ENCODE data around the gene SDR39U1. TPM values are rescaled to one million over a fixed set of nuclear protein-coding genes. Genes with fewer than 3 reads are reported as not detected.
A peak's percentile ranks its signal among the peaks of the same experiment; 100 is the strongest.

Gene SDR39U1
- total and polyA plus RNA-seq, 2 donors from 2014 or later: 62.3 to 97.8 TPM

GRCh38 chr14:24429395-24430142 is 13.0 kb downstream of the SDR39U1 start, which contains the start of the genes CBLN3 and KHNYN:
CBLN3 (minus strand) TSS chr14:24429668; CDS start chr14:24429054, 614 bp downstream.
KHNYN (plus strand) TSS chr14:24429954; CDS start chr14:24430731, 777 bp downstream.
- Histone ChIP-seq H3K4me3 (ENCODE audit: low read length in 3 of 3) (peak within 1 kb of the TSS; percentile 81 to 98 (median 96)), H3K9me3 (ENCODE audit: control insufficient read depth in 2 of 3, insufficient read depth in 1 of 3, low read length in 3 of 3) (no peaks in the 10 kb centered on the region), H3K36me3 (ENCODE audit: control insufficient read depth in 2 of 3, insufficient read depth in 3 of 3, low read length in 3 of 3) (peaks cover 3 to 17% (median 13%) of the 10 kb centered on the region in 3 donors), H3K27me3 (ENCODE audit: control insufficient read depth, insufficient read depth, low read length) (no peaks in the 10 kb centered on the region), H3K27ac (ENCODE audit: low read depth in 2 of 2, low read length in 2 of 2) (peak within 1 kb of the TSS; percentile 96 to 98), H3K4me1 (ENCODE audit: control insufficient read depth in 2 of 3, insufficient read depth in 2 of 3, low read depth in 1 of 3, low read length in 3 of 3) (peaks cover 0 to 30% (median 15%) of the 10 kb centered on the region in 3 donors), H3K9ac (ENCODE audit: low read length in 3 of 3) (peak within 1 kb of the TSS; percentile 74 to 98 (median 94))
- intact Hi-C loops (cut with DNase I): loop anchor here (10.0 kb wide), 1 partner anchor 55 kb away; no protein-coding TSS in a partner anchor
- no peak for TF ChIP-seq CTCF (IDR thresholded peaks at IDR 0.05; ENCODE audit: borderline replicate concordance, extremely low read depth, insufficient read depth)
- no peak for FAIRE-seq
- peak; percentile 89 to 98 (median 95) for DNase-seq

GRCh38 chr14:24428628-24429394 is 13.8 kb downstream of the SDR39U1 start:
- intact Hi-C loops (cut with DNase I): loop anchor here (10.0 kb wide), 1 partner anchor 54 kb away; no protein-coding TSS in a partner anchor
- Histone ChIP-seq H3K4me3 (ENCODE audit: low read length in 3 of 3) (peak overlapping the region in 1 of 3 donors; percentile 98), H3K9ac (ENCODE audit: low read length in 3 of 3) (peak overlapping the region in 2 of 3 donors; percentile 66 to 87), H3K36me3 (ENCODE audit: control insufficient read depth in 2 of 3, insufficient read depth in 3 of 3, low read length in 3 of 3) (peaks cover 3 to 13% (median 13%) of the 10 kb centered on the region in 3 donors), H3K9me3 (ENCODE audit: control insufficient read depth in 2 of 3, insufficient read depth in 1 of 3, low read length in 3 of 3) (no peaks in the 10 kb centered on the region), H3K27ac (ENCODE audit: low read depth in 2 of 2, low read length in 2 of 2) (peak overlapping the region in 1 of 2 donors; percentile 98), H3K4me1 (ENCODE audit: control insufficient read depth in 2 of 3, insufficient read depth in 2 of 3, low read depth in 1 of 3, low read length in 3 of 3) (peaks cover 0 to 30% (median 15%) of the 10 kb centered on the region in 3 donors), H3K27me3 (ENCODE audit: control insufficient read depth, insufficient read depth, low read length) (no peaks in the 10 kb centered on the region)
- TF ChIP-seq CTCF (IDR thresholded peaks at IDR 0.05; ENCODE audit: borderline replicate concordance, extremely low read depth, insufficient read depth): no peak
- DNase-seq (peak in 2 of 5 donors; percentile 53 to 64), FAIRE-seq (no peak)

GRCh38 chr14:24427537-24428508 is 14.8 kb downstream of the SDR39U1 start:
- TF ChIP-seq CTCF (IDR thresholded peaks at IDR 0.05; ENCODE audit: borderline replicate concordance, extremely low read depth, insufficient read depth): no peak
- Histone ChIP-seq H3K27me3 (ENCODE audit: control insufficient read depth, insufficient read depth, low read length) (no peaks in the 10 kb centered on the region), H3K9ac (ENCODE audit: low read length in 3 of 3) (no peak overlapping the region), H3K27ac (ENCODE audit: low read depth in 2 of 2, low read length in 2 of 2) (no peak overlapping the region), H3K9me3 (ENCODE audit: control insufficient read depth in 2 of 3, insufficient read depth in 1 of 3, low read length in 3 of 3) (no peaks in the 10 kb centered on the region), H3K4me1 (ENCODE audit: control insufficient read depth in 2 of 3, insufficient read depth in 2 of 3, low read depth in 1 of 3, low read length in 3 of 3) (peaks cover 0 to 30% (median 15%) of the 10 kb centered on the region in 3 donors), H3K36me3 (ENCODE audit: control insufficient read depth in 2 of 3, insufficient read depth in 3 of 3, low read length in 3 of 3) (peaks cover 1 to 5% (median 5%) of the 10 kb centered on the region in 3 donors), H3K4me3 (ENCODE audit: low read length in 3 of 3) (no peak overlapping the region)
- intact Hi-C loops (cut with DNase I): loop anchor here (10.0 kb wide), 1 partner anchor 53 kb away; no protein-coding TSS in a partner anchor
- FAIRE-seq (no peak), DNase-seq (no peak)

All from kidney (tissue), 14 donors.